Natural killer cell (primary cell): Measurements from ENCODE around the gene IFI27. TPM values are rescaled to one million over a fixed set of nuclear protein-coding genes. Genes with fewer than 3 reads are reported as not detected.

Experiments used
- ATAC-seq, 3 donors: fragments of 150-1000 bp in 2 of 3; fragments of 200-7000 bp in 1 of 3; cut with Tn5 transposase; 1 replicate in 1 of 3; 2 replicates in 2 of 3; pipeline ENCODE4 v1.10.0; 2021; ENCODE audit warnings: mild to moderate bottlenecking in 2 of 3, moderate library complexity in 2 of 3
- DNase-seq, 2 donors: peaks; one replicate each; pipeline versions ENCODE4 v3.0.0 to v3.0.0-alpha.2; 2013 to 2021; ENCODE audit warnings: mixed read lengths in 1 of 2
- H3K27ac ChIP-seq: one replicate; pipeline ENCODE4 v1.5.1; 2013; ENCODE audit warnings: mild to moderate bottlenecking, low read length
- H3K27me3 ChIP-seq: one replicate; pipeline ENCODE4 v1.6.1; 2013; ENCODE audit warnings: low read length; ENCODE audit not compliant: control insufficient read depth, insufficient read depth
- H3K36me3 ChIP-seq: one replicate; pipeline ENCODE4 v1.6.1; 2013; ENCODE audit warnings: low read length; ENCODE audit not compliant: control insufficient read depth, insufficient read depth
- H3K4me1 ChIP-seq: one replicate; pipeline ENCODE4 v1.6.1; 2013; ENCODE audit warnings: low read length; ENCODE audit not compliant: control insufficient read depth, insufficient read depth
- H3K4me3 ChIP-seq: one replicate; pipeline ENCODE4 v1.5.1; 2013; ENCODE audit warnings: low read length
- H3K9me3 ChIP-seq: one replicate; pipeline ENCODE4 v1.6.1; 2013; ENCODE audit warnings: low read length; ENCODE audit not compliant: control insufficient read depth, insufficient read depth
- H3K27ac Mint-ChIP-seq, 2 donors: one replicate each; pipeline ENCODE4 v1.8.0; 2022; ENCODE audit warnings: mild to moderate bottlenecking in 2 of 2, mixed read lengths in 2 of 2, moderate library complexity in 1 of 2
- H3K27me3 Mint-ChIP-seq, 2 donors: one replicate each; pipeline ENCODE4 v1.8.0; 2022; ENCODE audit warnings: low read depth in 2 of 2, mixed read lengths in 2 of 2
- H3K36me3 Mint-ChIP-seq: one replicate; pipeline ENCODE4 v1.8.0; 2022; ENCODE audit warnings: mixed read lengths
- H3K4me1 Mint-ChIP-seq, 2 donors: one replicate each; pipeline ENCODE4 v1.8.0; 2022; ENCODE audit warnings: mixed read lengths in 2 of 2
- H3K4me3 Mint-ChIP-seq: one replicate; pipeline ENCODE4 v1.8.0; 2022; ENCODE audit warnings: mild to moderate bottlenecking, moderate library complexity, mixed read lengths
- H3K9me3 Mint-ChIP-seq, 2 donors: one replicate each; pipeline ENCODE4 v1.8.0; 2022; ENCODE audit warnings: mixed read lengths in 2 of 2
- WGBS: methylation state at CpG from one replicate; pipeline ENCODE4 v1.1.7; 2013; ENCODE audit warnings: missing lambda C conversion rate; ENCODE audit not compliant: insufficient coverage; 5-methylcytosine and 5-hydroxymethylcytosine counted together
- intact Hi-C: fragments of 100-400 bp; cut with micrococcal nuclease; formaldehyde crosslinking; loops from one replicate; pipeline ENCODE4 v1.14.2; 2022
- total RNA-seq, 4 donors: library from RNA; stranded (reverse); fragments of 120-200 nt in 1 of 4; gene quantifications; one replicate each; pipeline versions ENCODE4 v1.2.3 to v1.2.4, GENCODE V29; 2013 to 2022
- TF ChIP-seq, protein P1 (sequence below): fragments of 200-600 bp; IDR thresholded peaks from one replicate; pipeline ENCODE4 v1.8.0; 2022; ENCODE audit warnings: antibody characterized with exemption

The IFI27 gene
- total RNA-seq, 3 donors from 2014 or later (not counting 1 experiment from before 2014, with no cell fraction given), result 0.47 to 1.3 (median 0.52) TPM

DNA sequence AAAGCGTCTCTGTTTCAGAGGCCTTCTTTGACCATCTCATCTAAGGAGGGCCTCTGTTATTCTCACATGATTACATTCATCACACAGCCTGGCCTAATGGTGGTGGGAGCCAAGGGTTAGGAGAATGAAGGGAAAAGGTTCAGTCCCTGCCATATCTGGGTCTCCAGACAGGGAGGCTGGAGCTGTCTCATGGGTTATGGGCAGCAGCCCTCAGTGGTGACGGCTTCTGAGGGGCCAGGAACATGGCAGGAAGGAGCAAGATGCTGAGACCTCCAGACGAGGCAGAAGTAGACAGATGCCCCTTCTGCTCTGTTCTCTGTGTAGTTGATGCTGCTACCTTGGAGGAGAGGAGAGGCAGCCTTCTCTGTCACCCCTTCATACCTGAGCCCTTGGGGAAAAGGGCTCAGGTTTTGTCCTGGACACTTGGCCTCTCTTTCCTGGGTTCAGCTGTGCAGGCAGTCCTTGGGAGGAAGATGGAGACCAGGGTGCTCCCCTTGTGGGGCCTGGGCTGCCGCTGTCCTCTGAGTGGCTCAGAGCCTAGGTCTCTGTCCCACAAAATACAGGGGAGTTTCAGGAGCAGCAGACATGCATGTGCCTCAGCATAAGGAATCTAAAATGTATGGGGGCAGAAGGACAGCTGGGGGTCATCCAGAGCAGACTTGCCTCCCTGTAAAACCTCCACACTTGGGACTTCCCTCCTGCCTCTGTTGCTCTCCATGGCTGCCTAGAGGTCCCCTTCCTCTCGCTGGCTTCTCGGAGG lies 15.3 kb downstream of the IFI27 start:
- WGBS, result 90% methylated on average over 6 of the region's 6 CpGs
- Histone ChIP-seq H3K27me3 (no peaks in the 10 kb centered on the region), H3K36me3 (no peaks in the 10 kb centered on the region), H3K4me1 (peaks cover 14% of the 10 kb centered on the region), H3K4me3 (no peak overlapping the region), H3K9me3 (no peaks in the 10 kb centered on the region), H3K27ac (no peak overlapping the region)
- H3K4me1 Mint-ChIP-seq, result peaks cover 21 to 22% of the 10 kb centered on the region in 2 donors
- intact Hi-C loops, result no loop called here
- DNase-seq (no peak), ATAC-seq (no peak)
- peaks cover 4 to 15% of the 10 kb centered on the region in 2 donors for H3K27me3 Mint-ChIP-seq
- no peak overlapping the region for H3K4me3 Mint-ChIP-seq
- H3K36me3 Mint-ChIP-seq, result no peaks in the 10 kb centered on the region
- TF ChIP-seq, protein P1, sequence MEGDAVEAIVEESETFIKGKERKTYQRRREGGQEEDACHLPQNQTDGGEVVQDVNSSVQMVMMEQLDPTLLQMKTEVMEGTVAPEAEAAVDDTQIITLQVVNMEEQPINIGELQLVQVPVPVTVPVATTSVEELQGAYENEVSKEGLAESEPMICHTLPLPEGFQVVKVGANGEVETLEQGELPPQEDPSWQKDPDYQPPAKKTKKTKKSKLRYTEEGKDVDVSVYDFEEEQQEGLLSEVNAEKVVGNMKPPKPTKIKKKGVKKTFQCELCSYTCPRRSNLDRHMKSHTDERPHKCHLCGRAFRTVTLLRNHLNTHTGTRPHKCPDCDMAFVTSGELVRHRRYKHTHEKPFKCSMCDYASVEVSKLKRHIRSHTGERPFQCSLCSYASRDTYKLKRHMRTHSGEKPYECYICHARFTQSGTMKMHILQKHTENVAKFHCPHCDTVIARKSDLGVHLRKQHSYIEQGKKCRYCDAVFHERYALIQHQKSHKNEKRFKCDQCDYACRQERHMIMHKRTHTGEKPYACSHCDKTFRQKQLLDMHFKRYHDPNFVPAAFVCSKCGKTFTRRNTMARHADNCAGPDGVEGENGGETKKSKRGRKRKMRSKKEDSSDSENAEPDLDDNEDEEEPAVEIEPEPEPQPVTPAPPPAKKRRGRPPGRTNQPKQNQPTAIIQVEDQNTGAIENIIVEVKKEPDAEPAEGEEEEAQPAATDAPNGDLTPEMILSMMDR, result no peak
- no peaks in the 10 kb centered on the region for H3K9me3 Mint-ChIP-seq
- peak overlapping the region in 1 of 2 donors; percentile 44 for H3K27ac Mint-ChIP-seq

DNA sequence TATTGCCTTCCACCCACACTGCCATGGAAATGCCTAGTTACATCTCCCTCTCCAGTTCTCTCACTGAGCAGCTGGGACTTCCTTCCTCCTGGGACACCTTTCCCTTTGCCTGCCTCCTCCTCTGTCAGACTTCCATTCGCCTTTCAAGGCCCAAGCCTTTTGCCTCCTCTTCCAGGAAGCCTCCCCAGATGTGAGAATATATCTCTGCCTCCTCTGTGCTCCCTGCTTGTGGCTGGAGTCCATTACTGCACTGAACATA lies 15.8 kb downstream of the IFI27 start:
- H3K9me3 Mint-ChIP-seq, result no peaks in the 10 kb centered on the region
- ATAC-seq (no peak), DNase-seq (no peak)
- H3K27ac Mint-ChIP-seq, result peak overlapping the region in 1 of 2 donors; percentile 44
- H3K36me3 Mint-ChIP-seq, result no peaks in the 10 kb centered on the region
- peaks cover 3 to 10% of the 10 kb centered on the region in 2 donors for H3K27me3 Mint-ChIP-seq
- H3K27ac ChIP-seq, result no peak overlapping the region
- intact Hi-C loops, result no loop called here
- H3K4me3 Mint-ChIP-seq, result no peak overlapping the region
- H3K4me3 ChIP-seq, result no peak overlapping the region
- no peaks in the 10 kb centered on the region for H3K36me3 ChIP-seq
- TF ChIP-seq, protein P1, result no peak
- 96% methylated on average over 1 of the region's 1 CpG for WGBS
- peaks cover 14% of the 10 kb centered on the region for H3K4me1 ChIP-seq
- no peaks in the 10 kb centered on the region for H3K27me3 ChIP-seq
- peaks cover 21 to 22% of the 10 kb centered on the region in 2 donors for H3K4me1 Mint-ChIP-seq
- no peaks in the 10 kb centered on the region for H3K9me3 ChIP-seq

DNA sequence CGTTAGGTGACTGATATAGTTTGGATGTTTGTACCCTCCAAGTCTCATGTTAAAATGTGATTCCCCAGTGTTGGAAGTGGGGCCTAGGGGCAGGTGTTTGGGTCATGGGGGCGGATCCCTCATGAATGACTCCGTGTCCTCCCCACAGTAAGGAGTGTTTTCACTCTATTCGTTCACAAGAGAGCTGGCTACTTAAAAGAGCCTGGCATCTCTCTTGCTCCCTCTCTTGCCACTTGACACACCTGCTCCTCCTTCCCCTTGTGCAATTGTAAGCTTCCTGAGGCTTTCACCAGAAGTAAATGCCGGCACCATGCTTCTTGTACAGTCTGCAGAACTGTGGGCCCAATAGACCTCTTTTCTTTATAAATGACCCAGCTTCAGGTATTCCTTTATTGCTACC lies 16.3 kb downstream of the IFI27 start:
- no peaks in the 10 kb centered on the region for H3K9me3 ChIP-seq
- Mint-ChIP-seq H3K36me3 (no peaks in the 10 kb centered on the region), H3K4me3 (no peak overlapping the region), H3K27ac (peak overlapping the region in 1 of 2 donors; percentile 44), H3K27me3 (peaks cover 3 to 7% of the 10 kb centered on the region in 2 donors), H3K9me3 (no peaks in the 10 kb centered on the region), H3K4me1 (peaks cover 21 to 22% of the 10 kb centered on the region in 2 donors)
- TF ChIP-seq, protein P1, result no peak
- ATAC-seq, result no peak
- no peak for DNase-seq
- intact Hi-C loops, result no loop called here
- H3K27ac ChIP-seq, result no peak overlapping the region
- no peak overlapping the region for H3K4me3 ChIP-seq
- no peaks in the 10 kb centered on the region for H3K27me3 ChIP-seq
- WGBS, result 94% methylated on average over 5 of the region's 5 CpGs
- H3K36me3 ChIP-seq, result no peaks in the 10 kb centered on the region
- peaks cover 14% of the 10 kb centered on the region for H3K4me1 ChIP-seq

DNA sequence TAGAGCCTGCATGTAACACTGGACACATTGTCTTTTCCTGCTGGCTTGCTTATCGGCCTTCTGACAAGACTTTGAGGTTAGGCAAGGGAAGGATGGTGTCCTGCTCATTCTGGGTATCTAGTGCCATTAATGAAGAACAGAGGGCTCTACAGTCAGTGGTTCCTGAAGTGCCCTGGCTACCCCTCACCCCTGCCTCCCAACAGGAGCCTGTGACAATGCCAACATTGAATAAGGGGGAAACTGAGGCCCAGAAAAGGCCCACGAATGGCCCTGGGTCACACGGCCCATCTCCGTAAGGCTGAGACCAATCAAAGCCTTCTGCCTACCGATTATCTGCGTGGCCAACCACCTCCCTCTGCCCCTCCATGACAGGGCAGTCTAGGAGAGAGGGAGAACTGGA lies 16.8 kb downstream of the IFI27 start:
- peaks cover 14% of the 10 kb centered on the region for H3K4me1 ChIP-seq
- H3K9me3 Mint-ChIP-seq, result no peaks in the 10 kb centered on the region
- DNase-seq, result no peak
- H3K4me1 Mint-ChIP-seq, result peaks cover 21 to 22% of the 10 kb centered on the region in 2 donors
- no peaks in the 10 kb centered on the region for H3K9me3 ChIP-seq
- no peak overlapping the region for H3K4me3 ChIP-seq
- H3K27ac Mint-ChIP-seq, result peak overlapping the region in 1 of 2 donors; percentile 91
- TF ChIP-seq, protein P1, result no peak
- H3K36me3 ChIP-seq, result no peaks in the 10 kb centered on the region
- no peak overlapping the region for H3K4me3 Mint-ChIP-seq
- no peaks in the 10 kb centered on the region for H3K36me3 Mint-ChIP-seq
- 98% methylated on average over 6 of the region's 6 CpGs for WGBS
- H3K27me3 Mint-ChIP-seq, result peaks cover 2 to 5% of the 10 kb centered on the region in 2 donors
- no peak for ATAC-seq
- no peaks in the 10 kb centered on the region for H3K27me3 ChIP-seq
- no peak overlapping the region for H3K27ac ChIP-seq
- intact Hi-C loops, result no loop called here
